HepG2 (cell line): ENCODE results near the gene PTPN14.

Experiments used
- HNRNPUL1 ChIP-seq: fragments of 200-400 bp; formaldehyde crosslinking; IDR thresholded peaks from 2 replicates; pipeline ENCODE4 v1.6.1; 2017; ENCODE audit warnings: low read depth, mild to moderate bottlenecking, low read length, moderate library complexity
- POLR2AphosphoS5 ChIP-seq: IDR thresholded peaks from 2 replicates; pipeline ENCODE4 v1.6.1; 2012; ENCODE audit warnings: low read depth, low read length
- RAD21 ChIP-seq: fragments of 450-650 bp; formaldehyde crosslinking; IDR thresholded peaks from 2 replicates; pipeline ENCODE4 v1.5.0; 2020; ENCODE audit warnings: mild to moderate bottlenecking
- RBM39 ChIP-seq: fragments of 200-400 bp; formaldehyde crosslinking; IDR thresholded peaks from one replicate; pipeline ENCODE4 v1.6.1; 2018; ENCODE audit warnings: antibody characterized with exemption, mild to moderate bottlenecking, low read depth, low read length; ENCODE audit not compliant: poor library complexity, severe bottlenecking
- YY1 ChIP-seq: IDR thresholded peaks from 2 replicates; pipeline ENCODE4 v1.6.1; 2011; ENCODE audit warnings: low read length, low read depth, moderate library complexity, mild to moderate bottlenecking; ENCODE audit not compliant: insufficient read depth, insufficient replicate concordance
- ZNF563 ChIP-seq: sonication (generic); formaldehyde crosslinking; IDR thresholded peaks from 2 replicates; pipeline ENCODE4 v1.8.0; 2022; ENCODE audit warnings: mild to moderate bottlenecking, moderate library complexity, missing genetic modification reagents
- ZNF788 ChIP-seq: sonication (generic); formaldehyde crosslinking; IDR thresholded peaks from 2 replicates; pipeline ENCODE4 v1.5.0; 2020; ENCODE audit warnings: mild to moderate bottlenecking, missing genetic modification reagents, borderline replicate concordance
- TF ChIP-seq, protein P1 (sequence below), 2 experiments: IDR thresholded peaks; 2 replicates each; pipeline ENCODE4 v1.6.1; 2011 to 2012; ENCODE audit warnings: low read length in 2 of 2, borderline replicate concordance in 1 of 2, low read depth in 1 of 2, mild to moderate bottlenecking in 1 of 2, moderate library complexity in 1 of 2
- TF ChIP-seq, protein P2 (sequence below): IDR thresholded peaks from 2 replicates; pipeline ENCODE4 v1.6.1; 2018; ENCODE audit warnings: missing genetic modification reagents, mild to moderate bottlenecking, missing compliant biosample characterization

DNA sequence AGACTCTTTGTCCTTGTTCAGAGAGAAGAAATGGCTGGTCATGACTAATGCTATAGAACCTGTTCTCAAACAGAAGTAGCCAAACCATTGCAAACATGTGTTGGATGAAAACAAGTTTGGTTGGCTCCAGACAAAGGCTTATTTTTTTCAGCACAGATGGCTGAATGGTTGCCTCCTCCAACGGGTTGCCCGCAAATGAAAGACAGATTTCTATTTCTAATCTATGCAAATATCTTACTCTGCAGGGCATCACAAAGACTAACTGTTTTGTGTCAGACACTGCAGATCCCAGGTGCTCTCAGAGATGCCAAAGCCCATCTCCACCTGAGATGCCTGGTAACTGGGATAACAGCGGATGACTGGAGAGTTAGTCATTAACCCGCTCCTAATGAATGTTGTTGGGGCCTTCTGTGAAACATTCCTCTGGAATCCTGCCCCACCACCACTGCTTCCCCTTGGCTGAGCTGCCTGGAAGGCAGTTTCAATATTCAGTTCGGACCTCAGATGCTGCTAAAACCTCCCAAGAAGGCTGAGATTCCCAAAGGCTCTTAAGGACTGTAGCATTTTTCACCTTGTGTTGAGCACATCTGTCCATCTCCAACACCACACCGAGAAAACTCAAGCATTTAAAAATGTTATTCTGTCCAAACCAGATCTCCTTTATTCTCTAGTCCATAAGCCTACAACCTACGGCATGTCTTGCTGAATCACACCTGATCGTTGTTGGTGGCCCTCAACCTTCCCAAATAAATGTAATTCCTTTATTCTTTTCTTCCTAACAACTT, 104.4 kb downstream of the PTPN14 start:
- TF ChIP-seq POLR2AphosphoS5 = no peak
- TF ChIP-seq, protein P1, sequence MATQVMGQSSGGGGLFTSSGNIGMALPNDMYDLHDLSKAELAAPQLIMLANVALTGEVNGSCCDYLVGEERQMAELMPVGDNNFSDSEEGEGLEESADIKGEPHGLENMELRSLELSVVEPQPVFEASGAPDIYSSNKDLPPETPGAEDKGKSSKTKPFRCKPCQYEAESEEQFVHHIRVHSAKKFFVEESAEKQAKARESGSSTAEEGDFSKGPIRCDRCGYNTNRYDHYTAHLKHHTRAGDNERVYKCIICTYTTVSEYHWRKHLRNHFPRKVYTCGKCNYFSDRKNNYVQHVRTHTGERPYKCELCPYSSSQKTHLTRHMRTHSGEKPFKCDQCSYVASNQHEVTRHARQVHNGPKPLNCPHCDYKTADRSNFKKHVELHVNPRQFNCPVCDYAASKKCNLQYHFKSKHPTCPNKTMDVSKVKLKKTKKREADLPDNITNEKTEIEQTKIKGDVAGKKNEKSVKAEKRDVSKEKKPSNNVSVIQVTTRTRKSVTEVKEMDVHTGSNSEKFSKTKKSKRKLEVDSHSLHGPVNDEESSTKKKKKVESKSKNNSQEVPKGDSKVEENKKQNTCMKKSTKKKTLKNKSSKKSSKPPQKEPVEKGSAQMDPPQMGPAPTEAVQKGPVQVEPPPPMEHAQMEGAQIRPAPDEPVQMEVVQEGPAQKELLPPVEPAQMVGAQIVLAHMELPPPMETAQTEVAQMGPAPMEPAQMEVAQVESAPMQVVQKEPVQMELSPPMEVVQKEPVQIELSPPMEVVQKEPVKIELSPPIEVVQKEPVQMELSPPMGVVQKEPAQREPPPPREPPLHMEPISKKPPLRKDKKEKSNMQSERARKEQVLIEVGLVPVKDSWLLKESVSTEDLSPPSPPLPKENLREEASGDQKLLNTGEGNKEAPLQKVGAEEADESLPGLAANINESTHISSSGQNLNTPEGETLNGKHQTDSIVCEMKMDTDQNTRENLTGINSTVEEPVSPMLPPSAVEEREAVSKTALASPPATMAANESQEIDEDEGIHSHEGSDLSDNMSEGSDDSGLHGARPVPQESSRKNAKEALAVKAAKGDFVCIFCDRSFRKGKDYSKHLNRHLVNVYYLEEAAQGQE (IDR thresholded peaks at IDR 0.05; ENCODE audit: borderline replicate concordance in 1 of 2, low read depth in 1 of 2, low read length in 2 of 2) = no peak
- no peak for TF ChIP-seq HNRNPUL1
- TF ChIP-seq, protein P2, sequence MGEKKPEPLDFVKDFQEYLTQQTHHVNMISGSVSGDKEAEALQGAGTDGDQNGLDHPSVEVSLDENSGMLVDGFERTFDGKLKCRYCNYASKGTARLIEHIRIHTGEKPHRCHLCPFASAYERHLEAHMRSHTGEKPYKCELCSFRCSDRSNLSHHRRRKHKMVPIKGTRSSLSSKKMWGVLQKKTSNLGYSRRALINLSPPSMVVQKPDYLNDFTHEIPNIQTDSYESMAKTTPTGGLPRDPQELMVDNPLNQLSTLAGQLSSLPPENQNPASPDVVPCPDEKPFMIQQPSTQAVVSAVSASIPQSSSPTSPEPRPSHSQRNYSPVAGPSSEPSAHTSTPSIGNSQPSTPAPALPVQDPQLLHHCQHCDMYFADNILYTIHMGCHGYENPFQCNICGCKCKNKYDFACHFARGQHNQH (CRISPR knock-in tag) = no peak
- TF ChIP-seq RAD21 (CRISPR knock-in tag) = no peak
- no peak for TF ChIP-seq ZNF563 (CRISPR knock-in tag)
- TF ChIP-seq RBM39 = no peak
- TF ChIP-seq YY1 = no peak
- no peak for TF ChIP-seq ZNF788
